SJSA1 (cell line): ENCODE data around the gene CYB561. TPM values are rescaled to one million over a fixed set of nuclear protein-coding genes. Genes with fewer than 3 reads are reported as not detected.

Experiments used
- DNase-seq, 2 experiments: peaks; one replicate each; pipeline ENCODE4 v3.0.0-alpha.2; 2015 to 2020; ENCODE audit warnings: low spot score in 2 of 2, low read depth in 1 of 2
- H3K27ac ChIP-seq: fragments of 250-450 bp; sonication (Bioruptor Pico); 2 replicates; pipeline ENCODE4 v1.5.1; 2020; ENCODE audit warnings: mild to moderate bottlenecking, moderate library complexity
- H3K27me3 ChIP-seq: fragments of 250-450 bp; sonication (Bioruptor Pico); replicated peaks from 2 replicates; pipeline ENCODE4 v1.5.1; 2020; ENCODE audit warnings: mild to moderate bottlenecking, moderate library complexity
- H3K36me3 ChIP-seq: fragments of 250-450 bp; sonication (Bioruptor Pico); 2 replicates; pipeline ENCODE4 v1.5.1; 2020; ENCODE audit warnings: mild to moderate bottlenecking
- H3K4me1 ChIP-seq: fragments of 250-450 bp; sonication (Bioruptor Pico); replicated peaks from 2 replicates; pipeline ENCODE4 v1.6.1; 2021; ENCODE audit warnings: mild to moderate bottlenecking
- H3K4me3 ChIP-seq: fragments of 250-450 bp; sonication (Bioruptor Pico); 2 replicates; pipeline ENCODE4 v1.5.1; 2020; ENCODE audit warnings: mild to moderate bottlenecking
- H3K9me3 ChIP-seq: fragments of 250-450 bp; sonication (Bioruptor Pico); replicated peaks from 2 replicates; pipeline ENCODE4 v1.5.1; 2020; ENCODE audit warnings: mild to moderate bottlenecking
- total RNA-seq: library from RNA; depleted of rRNA; stranded (reverse); fragments of >200 nt; shearing (Covaris generic); gene quantifications from 2 replicates; pipeline ENCODE4 v1.2.3, GENCODE V29; 2014; rRNA removed

Gene CYB561
- total RNA-seq, 1 experiment from 2014 or later = 8.6 TPM

DNA sequence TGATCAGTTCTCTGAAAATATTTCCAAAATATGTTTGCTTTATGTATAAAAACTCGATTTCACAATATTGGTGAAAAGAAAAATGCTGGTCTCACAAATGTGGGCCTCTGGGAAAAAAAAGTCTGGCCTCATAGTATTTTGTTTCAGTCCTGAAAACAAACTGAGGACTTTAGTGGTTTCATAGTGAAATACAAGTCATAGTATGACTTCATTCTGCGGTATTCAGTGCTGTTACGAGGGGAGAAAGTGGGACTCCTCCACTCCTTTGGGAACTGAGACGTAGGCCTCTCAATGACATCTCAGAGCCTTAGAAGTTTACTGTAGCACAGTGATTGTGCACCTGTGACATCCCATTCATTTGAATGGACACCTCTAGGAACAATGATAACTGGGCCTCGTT lies 56.0 kb downstream of the CYB561 start:
- Histone ChIP-seq H3K4me3 (no peak overlapping the region), H3K36me3 (peaks cover 3% of the 10 kb centered on the region; the same call in 1 of the 2 replicates), H3K27ac (no peak overlapping the region), H3K9me3 (no peaks in the 10 kb centered on the region), H3K27me3 (no peaks in the 10 kb centered on the region), H3K4me1 (no peaks in the 10 kb centered on the region)
- DNase-seq = no peak

DNA sequence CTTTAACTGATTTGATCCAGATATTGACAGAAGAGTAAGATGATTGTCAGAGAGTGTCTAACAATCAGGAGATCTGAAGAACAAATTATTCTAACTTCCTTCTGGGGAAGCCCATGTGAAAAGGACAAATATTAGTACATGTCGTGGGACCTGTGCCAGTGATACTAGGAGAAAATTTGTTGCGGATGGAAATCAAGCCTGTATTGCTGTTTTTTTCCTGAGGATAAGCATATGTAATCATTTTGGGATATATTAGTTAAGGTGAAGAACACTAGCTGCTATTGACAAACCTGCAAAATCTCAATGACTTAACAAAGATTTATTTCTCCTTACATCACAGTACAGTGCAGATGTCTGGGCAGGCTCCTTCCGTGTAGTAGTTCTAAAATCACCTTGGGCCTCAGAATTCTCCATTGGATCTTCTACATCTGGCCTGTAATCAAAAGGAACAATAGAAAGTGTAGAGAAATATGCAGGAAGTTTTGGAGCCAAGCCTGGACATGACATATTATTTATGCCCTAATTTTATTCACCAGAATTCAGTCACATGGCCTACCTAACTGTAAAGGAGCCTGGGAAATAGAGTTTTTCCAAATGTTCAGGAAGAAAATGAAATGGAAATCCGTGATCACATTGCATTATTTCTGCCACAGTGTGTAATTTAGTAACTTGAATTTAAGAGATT lies 58.3 kb downstream of the CYB561 start:
- Histone ChIP-seq H3K27ac (no peak overlapping the region), H3K4me3 (no peak overlapping the region), H3K27me3 (no peaks in the 10 kb centered on the region), H3K4me1 (peaks cover 5% of the 10 kb centered on the region), H3K9me3 (no peaks in the 10 kb centered on the region), H3K36me3 (peaks cover 3% of the 10 kb centered on the region; the same call in 1 of the 2 replicates)
- DNase-seq = no peak

DNA sequence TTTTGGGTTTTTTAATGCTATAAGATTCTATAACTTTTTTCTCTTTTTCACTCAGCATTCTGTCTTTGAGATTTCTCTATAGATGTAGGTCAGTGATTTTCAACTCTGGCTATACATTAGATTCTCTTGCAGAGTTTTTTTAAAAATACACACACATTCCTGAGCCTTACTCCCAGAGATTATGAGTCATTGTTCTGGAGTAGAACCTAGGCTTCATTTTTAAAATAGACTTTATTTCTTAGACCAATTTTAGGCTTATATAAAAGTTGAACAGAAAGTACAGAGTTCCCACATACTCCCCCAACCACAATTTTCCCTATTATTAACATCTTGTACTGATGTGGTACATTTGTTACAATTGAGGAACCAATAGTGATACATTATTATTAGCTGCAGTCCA lies 63.3 kb downstream of the CYB561 start:
- Histone ChIP-seq H3K36me3 (no peaks in the 10 kb centered on the region; the same call in 1 of the 2 replicates), H3K4me3 (no peak overlapping the region), H3K9me3 (0 out of 2 replicates have a peak, but pooled peaks cover under 1% of the 10 kb centered on the region), H3K27me3 (no peaks in the 10 kb centered on the region), H3K27ac (no peak overlapping the region), H3K4me1 (peaks cover 5% of the 10 kb centered on the region)
- no peak for DNase-seq

Other genes with a start within 250 kb of the CYB561 start
- 0.13 TPM in 1 of 2 replicates, not detected in the other for gene ACE, start 30.8 kb upstream of the CYB561 start, total RNA-seq
- not detected in 2 replicates for gene KCNH6, start 77.1 kb upstream of the CYB561 start, total RNA-seq
- 60.4 and 68.5 TPM in 2 replicates for gene DCAF7, start 104.2 kb upstream of the CYB561 start, total RNA-seq
- 23.7 and 30.6 TPM in 2 replicates for gene TACO1, start 154.6 kb upstream of the CYB561 start, total RNA-seq
- gene MAP3K3, start 176.1 kb upstream of the CYB561 start, total RNA-seq = 35.8 and 49.5 TPM in 2 replicates